WTC11 (cell line): Measurements from ENCODE around the gene MACROD2.

Experiments
- ATF2 ChIP-seq: sonication (generic); formaldehyde crosslinking; IDR thresholded peaks from 2 replicates; pipeline ENCODE4 v1.8.1; 2022; ENCODE audit warnings: low read depth, missing genetic modification reagents, borderline replicate concordance
- ATF3 ChIP-seq: sonication (generic); formaldehyde crosslinking; conservative IDR thresholded peaks from 2 replicates; pipeline ENCODE4 v1.8.1; 2022; ENCODE audit warnings: mild to moderate bottlenecking, missing genetic modification reagents
- CBFB ChIP-seq: sonication (generic); formaldehyde crosslinking; IDR thresholded peaks from 2 replicates; pipeline ENCODE4 v1.8.1; 2022; ENCODE audit warnings: mild to moderate bottlenecking, low read depth, missing genetic modification reagents
- EMX1 ChIP-seq: fragments of 250-450 bp; sonication (Bioruptor Pico); IDR thresholded peaks from 2 replicates; pipeline ENCODE4 v1.8.0; 2021; ENCODE audit warnings: mild to moderate bottlenecking
- FOXP1 ChIP-seq: sonication (generic); formaldehyde crosslinking; IDR thresholded peaks from 2 replicates; pipeline ENCODE4 v1.8.0; 2022; ENCODE audit warnings: missing genetic modification reagents, mild to moderate bottlenecking, moderate library complexity, borderline replicate concordance
- MAX ChIP-seq: sonication (generic); formaldehyde crosslinking; IDR thresholded peaks from 2 replicates; pipeline ENCODE4 v1.8.0; 2022; ENCODE audit warnings: mild to moderate bottlenecking, missing genetic modification reagents
- NR2C2 ChIP-seq: sonication (generic); formaldehyde crosslinking; IDR thresholded peaks from 2 replicates; pipeline ENCODE4 v1.8.0; 2022; ENCODE audit warnings: mild to moderate bottlenecking, missing genetic modification reagents
- ZBTB43 ChIP-seq: sonication (generic); formaldehyde crosslinking; IDR thresholded peaks from 2 replicates; pipeline ENCODE4 v1.8.1; 2023; ENCODE audit warnings: mild to moderate bottlenecking, missing genetic modification reagents
- TF ChIP-seq, protein P1 (sequence below): fragments of 200-600 bp; IDR thresholded peaks from 2 replicates; pipeline ENCODE4 v1.8.0; 2022; ENCODE audit warnings: antibody characterized with exemption

DNA sequence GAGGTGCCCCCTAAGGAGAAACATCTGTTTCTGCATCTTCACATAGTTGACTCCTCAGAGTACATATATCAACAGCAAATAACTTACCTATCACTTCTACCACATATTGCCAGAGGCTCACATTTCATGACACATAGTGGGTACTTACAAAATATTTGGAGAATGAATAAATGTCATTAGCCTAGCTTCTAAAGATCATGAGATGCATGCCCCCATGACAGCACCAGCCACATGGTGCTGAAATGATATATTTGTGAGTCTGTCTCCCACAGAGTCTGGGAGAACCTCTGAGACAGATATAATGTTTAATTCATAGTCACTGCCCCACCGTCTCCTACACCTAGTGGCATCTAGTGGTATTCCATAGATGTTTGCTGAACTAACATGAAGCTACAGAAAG is 2022.3 kb downstream of the MACROD2 start:
- no peak for TF ChIP-seq FOXP1 (CRISPR knock-in tag)
- TF ChIP-seq NR2C2 (CRISPR knock-in tag) = no peak
- TF ChIP-seq, protein P1, sequence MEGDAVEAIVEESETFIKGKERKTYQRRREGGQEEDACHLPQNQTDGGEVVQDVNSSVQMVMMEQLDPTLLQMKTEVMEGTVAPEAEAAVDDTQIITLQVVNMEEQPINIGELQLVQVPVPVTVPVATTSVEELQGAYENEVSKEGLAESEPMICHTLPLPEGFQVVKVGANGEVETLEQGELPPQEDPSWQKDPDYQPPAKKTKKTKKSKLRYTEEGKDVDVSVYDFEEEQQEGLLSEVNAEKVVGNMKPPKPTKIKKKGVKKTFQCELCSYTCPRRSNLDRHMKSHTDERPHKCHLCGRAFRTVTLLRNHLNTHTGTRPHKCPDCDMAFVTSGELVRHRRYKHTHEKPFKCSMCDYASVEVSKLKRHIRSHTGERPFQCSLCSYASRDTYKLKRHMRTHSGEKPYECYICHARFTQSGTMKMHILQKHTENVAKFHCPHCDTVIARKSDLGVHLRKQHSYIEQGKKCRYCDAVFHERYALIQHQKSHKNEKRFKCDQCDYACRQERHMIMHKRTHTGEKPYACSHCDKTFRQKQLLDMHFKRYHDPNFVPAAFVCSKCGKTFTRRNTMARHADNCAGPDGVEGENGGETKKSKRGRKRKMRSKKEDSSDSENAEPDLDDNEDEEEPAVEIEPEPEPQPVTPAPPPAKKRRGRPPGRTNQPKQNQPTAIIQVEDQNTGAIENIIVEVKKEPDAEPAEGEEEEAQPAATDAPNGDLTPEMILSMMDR = no peak
- TF ChIP-seq EMX1 (CRISPR knock-in tag) = no peak
- no peak for TF ChIP-seq ATF2 (CRISPR knock-in tag)
- no peak for TF ChIP-seq ZBTB43
- TF ChIP-seq ATF3 (CRISPR knock-in tag) = no peak
- no peak for TF ChIP-seq MAX (CRISPR knock-in tag)
- no peak for TF ChIP-seq CBFB (CRISPR knock-in tag)
